GM19035 (cell line): ENCODE data around the gene HK1.
"Not testable (repeated sequence)": the region's sequence is repeated elsewhere in the genome, so short reads cannot be mapped to it uniquely, and the experiment has no call there.

Source experiments
- ATAC-seq: cut with Tn5 transposase; IDR thresholded peaks from one replicate; pipeline ENCODE4 v1.9.1; 2021; ENCODE audit not compliant: unreplicated experiment

The HK1 gene

GRCh38 chr10:69307434-69307833 lies 29.1 kb downstream of the HK1 start:
- ATAC-seq: no peak

GRCh38 chr10:69308304-69308703 lies 30.0 kb downstream of the HK1 start:
- not testable (repeated sequence) for ATAC-seq

- ATAC-seq: no peak
These were observed 33.0 kb downstream of the HK1 start for GRCh38 chr10:69311309-69311708.

GRCh38 chr10:69312528-69312927 lies 34.2 kb downstream of the HK1 start:
- ATAC-seq: no peak

GRCh38 chr10:69315100-69315542 lies 36.8 kb downstream of the HK1 start:
- no peak for ATAC-seq

GRCh38 chr10:69315610-69316312 lies 37.5 kb downstream of the HK1 start:
- no peak for ATAC-seq

GRCh38 chr10:69316313-69317059 lies 38.2 kb downstream of the HK1 start:
- no peak for ATAC-seq

- peak; percentile 55 for ATAC-seq
These were observed 38.9 kb downstream of the HK1 start for GRCh38 chr10:69317175-69317604.

GRCh38 chr10:69317626-69318105 lies 39.4 kb downstream of the HK1 start:
- peak; percentile 40 for ATAC-seq

- ATAC-seq: peak; percentile 80
These were observed 40.0 kb downstream of the HK1 start for GRCh38 chr10:69318106-69318866.

- ATAC-seq: peak; percentile 20
These were observed 40.8 kb downstream of the HK1 start for GRCh38 chr10:69318867-69319727.

- ATAC-seq: no peak
These were observed 41.6 kb downstream of the HK1 start for GRCh38 chr10:69319841-69320316.

- no peak for ATAC-seq
These were observed 42.2 kb downstream of the HK1 start for GRCh38 chr10:69320521-69320920.

GRCh38 chr10:69321039-69321715 lies 42.9 kb downstream of the HK1 start:
- no peak for ATAC-seq

GRCh38 chr10:69321865-69322264 lies 43.6 kb downstream of the HK1 start:
- no peak for ATAC-seq

- not testable (repeated sequence) for ATAC-seq
These were observed 44.0 kb downstream of the HK1 start for GRCh38 chr10:69322346-69322745.

- ATAC-seq: no peak
These were observed 45.3 kb downstream of the HK1 start for GRCh38 chr10:69323622-69324021.

GRCh38 chr10:69324583-69324982 lies 46.3 kb downstream of the HK1 start:
- ATAC-seq: no peak

GRCh38 chr10:69325637-69326523 lies 47.6 kb downstream of the HK1 start:
- ATAC-seq: not testable (repeated sequence)
